GM21447 (cell line): ENCODE data around the gene HABP4.

Experiments
- ATAC-seq: cut with Tn5 transposase; IDR thresholded peaks from one replicate; pipeline ENCODE4 v1.9.1; 2021; ENCODE audit not compliant: unreplicated experiment

The HABP4 gene

DNA sequence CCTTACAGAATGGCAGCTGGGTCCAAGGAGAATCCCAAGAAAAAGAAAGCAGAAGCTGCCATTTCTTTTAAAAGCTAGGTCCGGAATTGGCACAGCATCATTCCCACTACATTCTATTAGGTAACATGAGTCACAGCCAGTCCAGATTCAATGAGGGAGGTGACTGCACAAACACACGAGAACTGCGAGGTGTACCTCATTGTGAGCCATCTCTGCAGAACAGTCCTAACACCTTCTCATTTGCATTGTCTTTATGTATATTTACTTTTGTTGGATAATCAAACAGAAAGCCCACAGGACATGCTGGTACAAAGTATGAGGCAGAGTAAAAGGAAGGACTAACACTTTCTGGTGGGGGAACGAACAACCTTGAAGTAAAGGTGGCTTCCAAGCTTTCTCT, 14.6 kb upstream of the HABP4 start:
- no peak for ATAC-seq

DNA sequence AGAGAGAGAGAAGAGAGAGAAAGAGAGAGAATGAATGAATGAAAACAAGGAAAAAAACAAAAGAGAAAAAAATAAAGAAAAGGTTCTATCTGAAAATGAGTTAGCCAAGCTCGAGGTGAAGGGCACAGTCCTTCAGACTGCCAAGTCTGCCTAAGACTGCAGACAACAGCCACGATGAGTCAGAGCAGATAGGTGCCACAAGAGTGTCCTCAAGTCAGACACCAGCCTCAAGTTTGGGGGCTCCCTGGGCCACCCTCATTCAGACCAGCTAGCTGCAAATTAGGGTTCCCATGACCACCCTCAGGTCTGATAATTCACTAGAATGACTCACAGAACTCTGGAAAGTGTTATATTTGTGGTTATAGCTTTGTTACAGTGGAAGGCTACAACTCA, 13.9 kb upstream of the HABP4 start:
- ATAC-seq, result no peak

DNA sequence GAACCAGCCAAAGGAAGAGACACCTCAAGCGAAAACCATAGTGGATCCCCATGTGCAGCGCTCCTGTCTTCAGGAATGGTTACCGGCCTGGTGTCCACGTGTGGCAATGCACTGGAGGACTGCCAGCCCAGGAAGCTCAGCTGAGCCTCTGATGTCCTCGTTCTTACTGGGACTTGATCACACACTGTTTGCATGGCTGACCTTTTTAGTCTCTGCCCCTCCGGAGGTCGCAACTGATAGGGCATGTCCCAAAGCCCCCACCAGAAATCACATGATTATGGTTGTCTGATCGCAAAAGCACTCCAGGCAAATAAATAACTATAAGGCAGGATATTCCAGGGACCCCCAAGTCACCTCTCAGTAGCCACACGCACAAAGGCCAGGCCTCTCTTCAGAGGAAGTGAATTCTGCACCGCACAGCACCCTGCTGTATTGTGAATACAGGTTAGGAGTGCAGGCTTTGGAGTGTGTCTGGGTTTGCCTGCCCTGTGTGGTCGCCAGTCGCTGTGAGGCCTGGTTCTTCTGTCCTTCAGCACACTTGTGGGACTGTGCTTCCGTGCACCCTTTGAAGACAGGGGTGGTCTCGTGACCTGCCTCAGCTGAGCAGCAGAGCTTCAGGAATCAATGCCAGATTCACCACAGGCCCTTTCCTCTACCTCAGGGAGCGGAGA, 13.4 kb upstream of the HABP4 start:
- ATAC-seq, result no peak

DNA sequence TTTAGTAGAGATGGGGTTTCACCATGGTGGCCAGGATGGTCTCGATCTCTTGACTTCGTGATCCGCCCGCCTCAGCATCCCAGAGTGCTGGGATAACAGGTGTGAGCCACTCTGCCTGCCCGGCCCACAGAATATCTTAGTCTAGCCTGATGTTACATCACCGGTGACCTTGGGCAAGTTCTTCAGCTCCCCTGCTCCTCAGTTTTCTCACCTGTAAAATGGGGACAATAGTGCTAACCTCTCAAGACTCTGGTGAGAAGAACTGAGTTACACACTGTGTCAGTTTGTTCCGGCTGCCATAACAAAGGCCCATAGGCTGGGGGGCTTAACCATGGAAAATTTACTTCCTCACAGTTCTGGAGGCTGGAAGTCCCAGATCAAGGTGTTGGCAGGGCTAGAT, 12.5 kb upstream of the HABP4 start:
- no peak for ATAC-seq

DNA sequence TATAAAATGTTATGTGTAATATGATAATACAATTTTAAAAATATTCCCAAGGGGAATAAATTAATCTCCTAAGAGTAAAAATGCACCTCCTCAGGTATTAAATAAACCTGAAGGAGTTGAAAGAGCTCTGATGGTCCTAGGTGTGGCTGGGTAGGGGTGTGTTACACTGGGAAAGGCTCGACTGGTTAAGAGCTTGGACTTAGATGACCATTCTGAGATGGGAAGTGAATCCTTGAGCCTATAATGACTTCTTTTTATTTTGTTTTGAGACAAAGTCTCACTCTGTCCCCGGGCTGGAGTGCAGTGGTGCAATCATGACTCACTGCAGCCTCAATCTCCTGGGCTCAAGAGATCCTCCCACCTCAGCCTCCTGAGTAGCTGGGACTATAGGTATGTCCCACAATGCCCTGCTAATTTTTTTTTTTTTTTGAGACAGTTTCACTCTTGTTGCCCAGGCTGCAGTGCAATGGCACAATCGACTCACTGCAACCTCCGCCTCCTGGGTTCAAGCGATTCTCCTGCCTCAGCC, 9.2 kb upstream of the HABP4 start:
- no peak for ATAC-seq

DNA sequence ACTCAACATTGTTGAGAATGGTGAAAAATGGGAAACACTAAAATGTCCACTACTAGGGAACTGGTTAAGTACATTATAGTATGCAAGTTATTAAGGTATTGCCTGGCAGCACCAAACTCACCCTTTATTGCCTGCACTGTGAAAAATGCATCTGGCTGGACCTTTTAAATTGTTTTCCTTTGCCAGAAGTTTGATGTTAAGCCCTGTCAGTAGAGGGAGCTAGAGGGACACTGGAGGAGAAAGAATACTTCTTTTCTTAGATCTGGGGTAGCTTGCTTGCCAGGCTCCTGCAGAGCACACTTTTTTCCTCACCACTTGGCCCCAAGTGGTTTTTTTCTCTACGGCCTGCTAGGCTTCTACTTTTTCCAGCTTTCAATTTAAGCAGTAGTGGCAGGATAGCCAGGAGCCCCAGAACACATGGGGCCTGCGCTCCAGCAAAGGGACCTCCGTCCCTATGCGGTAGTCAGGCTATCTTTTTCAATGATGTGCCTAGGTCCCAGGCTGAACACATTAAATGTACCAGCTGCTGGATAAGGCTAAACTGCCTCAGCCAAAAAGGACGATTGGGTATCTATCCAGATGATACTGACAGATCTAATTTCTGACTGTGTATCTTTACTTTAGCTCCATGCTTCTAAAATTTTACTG, 8.0 kb upstream of the HABP4 start:
- no peak for ATAC-seq

DNA sequence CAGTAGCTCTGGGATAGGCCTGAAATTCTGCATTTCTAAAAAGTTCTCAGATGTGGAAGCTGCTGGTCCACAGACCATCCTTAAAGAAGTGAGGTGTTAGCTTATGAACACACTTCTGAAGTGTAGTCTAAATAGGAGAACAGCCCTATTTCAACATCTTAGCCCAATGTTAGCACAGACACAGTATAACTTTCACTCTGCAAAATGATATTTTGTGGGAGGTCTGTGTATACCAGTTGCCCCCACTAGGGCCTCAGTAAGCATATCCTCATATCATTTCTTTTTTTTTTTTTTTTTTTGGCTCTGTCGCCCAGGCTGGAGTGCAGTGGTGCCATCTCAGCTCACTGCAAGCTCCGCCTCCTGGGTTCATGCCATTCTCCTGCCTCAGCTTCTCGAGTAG, 7.5 kb upstream of the HABP4 start:
- no peak for ATAC-seq

DNA sequence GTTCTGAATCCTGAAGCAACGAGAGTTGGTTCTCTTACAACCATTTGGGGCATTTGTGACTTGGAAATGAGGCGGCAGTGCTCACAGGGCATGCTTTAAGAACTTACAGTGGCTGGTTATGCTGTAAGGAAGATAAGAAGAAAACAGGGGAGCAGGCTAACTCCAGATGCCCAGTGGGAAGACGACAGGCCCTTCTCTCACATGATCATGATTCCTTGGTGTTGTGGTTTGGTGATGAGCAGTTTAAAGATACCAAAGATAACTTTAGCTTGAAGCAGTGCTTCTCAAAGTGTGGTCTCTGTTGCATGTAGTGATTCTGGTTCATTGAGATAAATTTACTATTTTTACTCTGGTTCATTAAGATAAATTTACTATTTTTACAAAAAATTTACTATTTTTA, 2.6 kb upstream of the HABP4 start:
- no peak for ATAC-seq

DNA sequence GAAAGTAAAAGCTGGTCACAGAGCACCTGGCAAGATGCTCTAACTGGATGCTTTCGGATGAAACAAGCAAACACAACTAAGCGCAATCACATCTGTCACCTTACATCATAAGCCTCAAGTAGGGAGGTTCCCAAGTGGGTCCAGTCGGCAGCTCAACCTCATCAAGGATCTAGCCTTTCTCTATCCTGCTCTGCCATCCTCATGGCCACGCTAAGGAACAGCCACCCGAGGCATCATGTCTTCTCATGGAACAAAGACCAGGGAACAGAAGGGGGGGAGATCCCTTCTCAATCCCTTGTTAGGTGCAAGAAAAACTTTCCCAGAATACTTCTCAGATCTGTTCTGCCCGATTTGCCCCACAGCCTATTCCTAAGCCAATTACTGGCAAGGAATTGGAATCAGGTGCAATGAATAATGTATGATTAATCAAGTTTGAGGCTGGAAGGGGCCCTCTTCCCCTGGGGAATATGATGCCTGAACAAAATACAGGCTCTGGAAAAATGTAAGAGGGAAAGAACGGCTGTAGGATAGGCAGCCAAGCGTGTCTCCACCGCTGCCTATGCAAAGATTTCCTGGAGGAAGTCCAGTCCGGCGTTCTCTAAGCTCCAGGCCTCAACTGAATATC, 1.3 kb upstream of the HABP4 start:
- ATAC-seq, result no peak

DNA sequence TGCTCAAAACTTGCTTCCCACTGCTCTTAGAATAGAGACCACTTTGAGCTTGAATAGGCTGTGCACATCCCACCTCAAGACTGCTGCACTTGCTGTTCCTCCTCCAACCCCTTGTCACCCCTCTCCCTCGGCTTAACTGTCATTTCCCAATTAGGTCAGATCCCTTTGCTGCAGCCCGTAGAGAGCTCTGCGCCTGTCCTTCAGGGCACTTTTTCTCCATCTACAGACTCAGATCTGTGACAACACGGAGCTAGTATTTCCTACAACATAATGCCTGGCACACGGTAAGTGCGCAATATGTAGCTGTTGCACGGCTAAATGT, 485 bp upstream of the HABP4 start:
- peak; percentile 24 for ATAC-seq

DNA sequence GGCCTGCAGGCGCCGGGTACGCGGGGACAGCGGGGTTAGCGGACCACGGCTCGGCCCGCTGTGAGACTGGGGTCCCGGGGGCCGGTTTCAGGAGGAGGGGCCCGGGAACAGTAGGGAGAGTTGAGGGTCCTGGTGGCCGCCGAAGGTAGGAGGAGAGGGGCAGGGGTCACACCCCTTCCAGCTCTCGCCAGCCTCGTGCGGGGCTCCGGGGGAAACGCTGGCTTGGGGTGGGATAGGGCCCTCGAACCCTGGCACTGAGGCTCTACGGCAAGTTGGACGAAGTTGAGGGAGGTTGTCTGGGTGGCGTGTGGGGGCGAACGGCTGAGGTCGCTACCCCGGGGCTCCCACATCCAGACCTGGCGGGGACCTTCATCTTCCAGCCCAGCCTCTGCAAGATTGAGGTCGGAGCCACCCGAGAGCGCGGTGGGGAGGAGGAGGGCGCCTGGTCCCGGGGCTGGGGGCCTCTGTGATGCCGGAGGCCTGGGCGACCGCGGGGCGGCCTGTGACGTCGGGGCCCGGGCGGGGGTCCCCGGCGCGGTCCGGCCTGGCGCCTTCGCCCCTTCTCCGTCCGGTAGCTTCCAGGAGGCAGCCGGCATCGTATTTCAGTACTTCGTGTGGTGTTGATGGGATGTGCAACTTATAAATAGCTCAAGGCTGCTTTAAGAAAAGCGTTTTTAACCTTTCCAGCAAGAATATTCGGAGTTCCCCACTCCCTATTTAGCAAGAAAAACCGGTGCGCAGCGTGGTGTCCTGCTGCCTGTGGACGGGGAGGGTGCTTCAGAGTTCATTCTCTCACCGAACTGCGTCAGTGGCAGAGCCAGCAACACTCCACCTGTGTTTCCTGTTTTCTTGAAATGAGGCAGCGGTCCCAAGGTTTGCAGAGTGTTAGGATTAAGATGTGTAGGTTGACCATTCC, 902 bp downstream of the HABP4 start:
- ATAC-seq, result peak; percentile 12

DNA sequence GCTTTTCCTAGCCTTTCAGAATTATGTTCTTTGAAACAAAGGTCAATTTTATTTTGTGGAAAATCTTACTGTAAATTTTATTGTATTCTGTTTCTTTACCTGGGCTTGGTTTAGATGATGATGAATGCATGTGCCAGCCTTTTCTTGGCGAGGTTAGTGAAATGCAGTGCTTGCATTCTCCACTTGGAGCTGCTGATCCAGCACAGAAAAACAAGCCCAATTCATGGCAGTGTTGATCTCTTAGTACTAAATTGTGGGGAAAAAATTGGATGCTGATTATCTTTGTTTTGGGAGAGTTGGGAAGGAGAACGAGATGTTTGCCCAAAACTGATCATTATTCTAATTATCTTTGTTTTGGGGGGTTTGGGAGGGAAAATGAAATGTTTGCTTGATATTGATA, 3.7 kb downstream of the HABP4 start:
- ATAC-seq, result no peak

DNA sequence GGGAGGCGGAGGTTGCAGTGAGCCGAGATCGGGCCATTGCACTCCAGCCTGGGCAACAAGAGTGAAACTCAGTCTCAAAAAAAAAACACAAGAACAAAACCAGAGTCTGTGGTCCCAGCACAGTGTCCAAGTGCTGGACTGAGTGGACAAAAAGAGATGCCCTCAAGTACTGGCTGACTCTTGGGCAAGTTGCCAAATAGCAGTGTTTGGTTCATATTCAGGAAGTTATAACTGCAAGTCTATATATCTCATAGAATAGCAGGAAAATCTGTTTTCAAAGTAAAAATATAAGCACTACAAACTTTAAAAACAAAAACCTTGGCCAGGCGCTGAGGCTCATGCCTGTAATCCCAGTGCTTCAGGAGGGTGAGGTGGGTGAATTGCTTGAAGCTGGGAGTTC, 7.3 kb downstream of the HABP4 start:
- ATAC-seq, result no peak

DNA sequence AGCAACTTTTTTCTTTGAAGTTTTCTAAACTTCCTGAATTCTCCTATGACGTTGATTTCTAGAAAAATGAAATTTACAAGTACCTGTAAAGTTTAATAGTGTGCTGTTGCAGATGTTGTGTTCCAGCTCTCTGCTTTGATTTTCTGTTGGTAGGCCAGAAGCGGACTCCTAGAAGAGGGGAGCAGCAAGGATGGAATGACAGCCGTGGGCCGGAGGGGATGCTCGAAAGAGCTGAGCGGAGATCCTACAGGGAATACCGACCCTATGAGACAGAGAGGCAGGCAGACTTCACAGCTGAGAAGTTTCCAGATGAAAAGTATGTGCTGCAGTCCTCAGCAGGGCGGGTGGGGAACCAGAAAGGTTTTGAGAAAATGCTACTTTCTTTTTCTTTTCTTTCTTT, 8.3 kb downstream of the HABP4 start:
- no peak for ATAC-seq

DNA sequence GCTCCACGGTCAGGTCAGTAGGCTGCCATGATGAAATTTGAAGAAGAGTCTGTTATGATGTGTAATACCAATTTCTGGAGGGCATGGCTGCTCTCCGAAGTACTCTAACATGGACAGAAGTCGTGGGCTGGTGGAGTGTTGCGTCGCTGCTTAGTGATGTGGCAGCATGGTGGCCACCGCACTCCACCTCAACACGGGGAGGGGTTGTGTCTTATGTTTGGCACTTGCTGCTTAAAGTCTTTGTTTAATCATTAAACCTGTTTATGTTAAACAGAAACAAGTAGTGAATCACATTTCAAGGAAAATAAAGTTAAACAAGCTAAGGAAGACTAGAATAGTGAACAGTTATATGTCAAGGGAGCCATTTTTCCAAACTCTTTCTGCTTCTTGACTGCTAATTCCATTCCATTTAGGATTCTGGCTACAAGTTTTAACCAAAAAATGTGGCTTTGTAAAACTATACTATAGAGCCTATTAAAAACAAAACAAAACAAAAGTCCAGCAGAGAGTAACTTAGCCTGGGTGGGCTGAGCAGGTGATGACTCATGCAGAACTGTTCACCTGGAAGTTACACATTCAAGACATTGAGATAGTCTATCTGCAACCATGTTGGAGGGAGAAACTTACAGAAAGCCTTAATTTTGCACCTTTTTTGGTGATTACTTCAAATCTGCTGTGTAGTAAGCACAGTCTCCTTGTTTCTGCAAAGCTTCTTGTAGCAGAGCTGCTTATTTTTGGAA, 9.5 kb downstream of the HABP4 start:
- ATAC-seq, result no peak

DNA sequence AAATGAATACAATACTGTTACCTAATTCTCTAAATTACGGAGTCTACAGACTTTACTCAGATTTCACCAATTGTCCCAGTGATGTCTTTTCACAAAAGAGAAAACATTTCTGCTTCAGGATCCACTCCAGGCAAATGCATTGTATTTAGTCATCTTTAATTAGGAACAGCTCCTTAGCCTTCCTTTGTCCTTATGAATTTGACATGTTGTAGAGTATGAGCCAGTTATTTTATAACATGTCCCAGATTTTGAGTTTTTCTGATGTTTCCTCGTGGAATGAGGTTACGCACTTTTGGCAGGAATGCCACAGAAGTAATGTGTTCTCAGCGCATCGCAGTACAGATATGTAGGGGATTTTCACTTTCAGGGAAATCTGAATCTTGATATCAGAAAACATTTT, 10.5 kb downstream of the HABP4 start:
- ATAC-seq, result no peak

DNA sequence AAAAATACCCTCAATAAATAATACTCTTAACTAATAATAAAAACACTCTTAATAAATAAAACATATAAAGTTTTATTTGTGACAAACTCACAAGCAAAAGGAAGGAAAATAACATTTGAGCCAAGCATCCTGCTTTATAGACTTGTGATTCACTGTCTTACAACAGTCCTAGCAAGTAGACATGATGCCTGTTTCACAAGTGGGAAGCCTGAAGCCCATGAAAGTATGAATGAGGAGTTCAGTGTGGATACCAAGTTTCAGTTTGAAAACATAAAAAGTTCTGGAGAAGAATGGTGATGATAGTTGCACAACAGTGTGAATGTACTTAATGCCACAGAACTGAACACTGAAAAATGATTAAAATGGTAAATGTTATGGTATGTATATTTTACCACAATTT, 10.9 kb downstream of the HABP4 start:
- no peak for ATAC-seq

DNA sequence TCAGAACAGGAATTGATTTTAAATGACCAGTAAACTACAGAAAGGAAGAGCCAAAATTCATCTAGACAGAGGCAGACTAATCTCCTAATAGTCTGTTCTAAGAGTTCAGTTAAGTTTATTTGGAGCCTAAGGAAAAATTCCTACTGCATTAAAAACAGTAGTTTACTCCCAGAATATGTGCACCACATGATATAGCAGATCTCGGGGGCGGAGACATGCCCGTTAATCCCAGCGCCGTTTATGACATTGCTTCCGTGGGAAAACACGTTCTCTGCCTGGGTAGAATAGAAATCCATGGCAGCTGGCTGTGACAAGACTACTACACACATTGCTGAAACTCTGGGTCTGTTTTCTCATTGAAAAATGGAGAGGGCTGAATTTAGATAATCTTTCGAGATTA, 11.4 kb downstream of the HABP4 start:
- no peak for ATAC-seq

DNA sequence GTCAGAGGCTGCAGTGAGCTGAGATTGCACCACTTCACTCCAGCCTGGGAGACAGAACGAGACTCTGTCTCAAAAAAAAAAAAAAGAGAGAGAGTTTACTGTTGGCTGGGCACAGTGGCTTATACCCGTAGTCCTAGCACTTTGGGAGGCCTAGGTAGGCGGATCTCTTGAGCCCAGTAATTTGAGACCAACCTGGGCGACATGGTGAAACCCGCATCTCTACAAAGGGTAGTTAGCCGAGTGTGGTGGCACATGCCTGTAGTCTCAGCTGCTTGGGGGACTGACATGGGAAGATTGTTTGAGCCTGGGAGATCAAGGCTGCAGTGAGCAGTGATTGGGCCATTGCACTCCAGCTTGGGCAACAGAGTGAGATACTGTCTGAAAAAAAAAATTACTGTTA, 12.6 kb downstream of the HABP4 start:
- no peak for ATAC-seq

DNA sequence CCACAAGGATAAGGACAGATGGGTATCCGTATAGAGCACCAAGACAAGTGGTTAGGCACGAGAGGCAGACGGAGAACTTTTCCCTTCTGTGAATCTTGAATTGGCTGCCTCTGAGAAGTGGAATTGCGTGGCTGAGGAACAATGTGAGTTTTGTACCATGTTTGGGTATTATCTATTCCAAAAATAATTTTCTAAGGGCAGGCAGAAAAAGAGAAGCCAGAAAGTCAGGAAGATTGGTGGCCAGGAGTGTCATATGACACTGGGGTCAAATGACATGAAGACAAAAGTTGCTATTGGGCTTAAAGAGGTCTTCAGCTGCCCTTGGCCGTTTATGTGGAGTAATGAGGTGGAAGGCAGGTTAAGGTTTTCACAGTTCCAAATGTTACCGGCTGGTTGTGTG, 14.5 kb downstream of the HABP4 start:
- ATAC-seq, result no peak

DNA sequence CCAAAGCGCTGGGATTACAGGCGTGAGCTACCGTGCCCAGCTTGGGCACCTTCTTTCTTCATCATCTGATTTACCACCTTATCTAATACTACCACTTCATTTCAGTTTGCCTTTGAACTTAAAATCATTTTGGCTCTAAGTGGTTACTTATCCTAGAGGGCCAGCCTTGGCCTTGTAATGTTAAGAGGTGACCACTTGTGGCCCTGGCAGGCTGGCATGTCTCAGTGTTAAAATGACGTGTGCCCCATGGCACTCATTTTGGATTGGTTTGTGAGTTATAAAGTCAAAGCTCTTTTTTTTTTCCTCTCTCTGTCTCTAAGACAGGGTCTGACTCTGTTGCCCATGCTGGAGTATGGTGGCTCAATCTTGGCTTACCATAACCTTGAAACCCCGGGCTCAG, 17.8 kb downstream of the HABP4 start:
- ATAC-seq, result no peak
